ENCODE measurements around the gene NPDC1. TPM values are rescaled to one million over a fixed set of nuclear protein-coding genes. Genes with fewer than 3 reads are reported as not detected.

Gene NPDC1
- total and polyA plus RNA-seq, 3 experiments from 2014 or later, result 24.6 to 38.4 (median 27.5) TPM

Other genes with a start within 250 kb of the NPDC1 start
Only the 30 nearest of the 37 such genes appear.
- 10 to 100 TPM; 12.2 to 12.9 TPM for gene MAMDC4, start 193.8 kb downstream of the NPDC1 start, total RNA-seq
- not detected for gene MAMDC4, start 193.8 kb downstream of the NPDC1 start, polyA plus RNA-seq
- 100 to 1,000 TPM; 354 to 356 TPM for gene EDF1, start 179.9 kb downstream of the NPDC1 start, total RNA-seq
- 476 TPM for gene EDF1, start 179.9 kb downstream of the NPDC1 start, polyA plus RNA-seq
- 10 to 100 TPM; 53.2 to 60.5 TPM for gene TRAF2, start 159.7 kb downstream of the NPDC1 start, total RNA-seq
- 23.1 TPM for gene TRAF2, start 159.7 kb downstream of the NPDC1 start, polyA plus RNA-seq
- 100 to 1,000 TPM; 104 to 105 TPM for gene FBXW5, start 101.4 kb downstream of the NPDC1 start, total RNA-seq
- gene FBXW5, start 101.4 kb downstream of the NPDC1 start, polyA plus RNA-seq, result 163 TPM
- gene C8G, start 100.9 kb downstream of the NPDC1 start, total RNA-seq, result under 1 TPM in 1 of 2 experiments, not detected in 1; 0.96 TPM
- not detected for gene C8G, start 100.9 kb downstream of the NPDC1 start, polyA plus RNA-seq
- gene LCN12, start 93.9 kb downstream of the NPDC1 start, total RNA-seq, result 1 to 10 TPM in 1 of 2 experiments, under 1 TPM in 1; 0.85 to 1.3 TPM
- not detected for gene LCN12, start 93.9 kb downstream of the NPDC1 start, polyA plus RNA-seq
- gene PTGDS, start 68.7 kb downstream of the NPDC1 start, total RNA-seq, result under 1 TPM; 0.24 to 0.49 TPM
- 5.5 TPM for gene PTGDS, start 68.7 kb downstream of the NPDC1 start, polyA plus RNA-seq
- gene LCNL1, start 63.2 kb downstream of the NPDC1 start, total RNA-seq, result under 1 TPM; 0.20 to 0.22 TPM
- 0.16 TPM for gene LCNL1, start 63.2 kb downstream of the NPDC1 start, polyA plus RNA-seq
- 10 to 100 TPM; 78.4 to 82.2 TPM for gene PAXX, start 53.8 kb downstream of the NPDC1 start, total RNA-seq
- 156 TPM for gene PAXX, start 53.8 kb downstream of the NPDC1 start, polyA plus RNA-seq
- 1 to 10 TPM; 3.4 to 4.1 TPM for gene CLIC3, start 49.6 kb downstream of the NPDC1 start, total RNA-seq
- gene CLIC3, start 49.6 kb downstream of the NPDC1 start, polyA plus RNA-seq, result 52.1 TPM
- 10 to 100 TPM; 15.9 to 20.7 TPM for gene ABCA2, start 17.9 kb downstream of the NPDC1 start, total RNA-seq
- gene ABCA2, start 17.9 kb downstream of the NPDC1 start, polyA plus RNA-seq, result 20.2 TPM
- gene FUT7, start 14.1 kb downstream of the NPDC1 start, total RNA-seq, result under 1 TPM; 0.57 to 0.82 TPM
- 28.7 TPM for gene FUT7, start 14.1 kb downstream of the NPDC1 start, polyA plus RNA-seq
- gene ENTPD2, start 7.9 kb upstream of the NPDC1 start, total RNA-seq, result not detected
- gene ENTPD2, start 7.9 kb upstream of the NPDC1 start, polyA plus RNA-seq, result not detected
- gene SAPCD2, start 24.4 kb upstream of the NPDC1 start, total RNA-seq, result 10 to 100 TPM; 11.5 to 12.7 TPM
- gene SAPCD2, start 24.4 kb upstream of the NPDC1 start, polyA plus RNA-seq, result 0.15 TPM
- 10 to 100 TPM; 15.3 to 15.5 TPM for gene UAP1L1, start 31.3 kb upstream of the NPDC1 start, total RNA-seq
- gene UAP1L1, start 31.3 kb upstream of the NPDC1 start, polyA plus RNA-seq, result 4.6 TPM
- gene MAN1B1, start 40.8 kb upstream of the NPDC1 start, total RNA-seq, result 10 to 100 TPM; 31.9 to 32.7 TPM
- 39.3 TPM for gene MAN1B1, start 40.8 kb upstream of the NPDC1 start, polyA plus RNA-seq
- gene DPP7, start 68.6 kb upstream of the NPDC1 start, total RNA-seq, result 100 to 1,000 TPM; 294 to 308 TPM
- gene DPP7, start 68.6 kb upstream of the NPDC1 start, polyA plus RNA-seq, result 158 TPM
- not detected for gene GRIN1, start 93.0 kb upstream of the NPDC1 start, total RNA-seq
- not detected for gene GRIN1, start 93.0 kb upstream of the NPDC1 start, polyA plus RNA-seq
- gene LRRC26, start 123.9 kb upstream of the NPDC1 start, total RNA-seq, result not detected
- not detected for gene LRRC26, start 123.9 kb upstream of the NPDC1 start, polyA plus RNA-seq
- not detected for gene TMEM210, start 125.9 kb upstream of the NPDC1 start, total RNA-seq
- gene TMEM210, start 125.9 kb upstream of the NPDC1 start, polyA plus RNA-seq, result not detected
- 10 to 100 TPM; 50.2 to 57.0 TPM for gene ANAPC2, start 142.4 kb upstream of the NPDC1 start, total RNA-seq
- 5.4 TPM for gene ANAPC2, start 142.4 kb upstream of the NPDC1 start, polyA plus RNA-seq
- gene SSNA1, start 142.5 kb upstream of the NPDC1 start, total RNA-seq, result 100 to 1,000 TPM; 114 to 118 TPM
- 138 TPM for gene SSNA1, start 142.5 kb upstream of the NPDC1 start, polyA plus RNA-seq
- gene TPRN, start 154.6 kb upstream of the NPDC1 start, total RNA-seq, result 10 to 100 TPM; 14.1 to 15.1 TPM
- 0.76 TPM for gene TPRN, start 154.6 kb upstream of the NPDC1 start, polyA plus RNA-seq
- 10 to 100 TPM; 51.5 to 53.9 TPM for gene TMEM203, start 159.5 kb upstream of the NPDC1 start, total RNA-seq
- 134 TPM for gene TMEM203, start 159.5 kb upstream of the NPDC1 start, polyA plus RNA-seq
- gene NDOR1, start 159.5 kb upstream of the NPDC1 start, total RNA-seq, result 10 to 100 TPM; 45.1 to 47.4 TPM
- gene NDOR1, start 159.5 kb upstream of the NPDC1 start, polyA plus RNA-seq, result 9.9 TPM
- 1 to 10 TPM; 2.7 to 3.3 TPM for gene RNF208, start 176.1 kb upstream of the NPDC1 start, total RNA-seq
- not detected for gene RNF208, start 176.1 kb upstream of the NPDC1 start, polyA plus RNA-seq
- gene CYSRT1, start 179.0 kb upstream of the NPDC1 start, total RNA-seq, result under 1 TPM; 0.58 to 0.66 TPM
- gene CYSRT1, start 179.0 kb upstream of the NPDC1 start, polyA plus RNA-seq, result 0.32 TPM
- gene RNF224, start 181.3 kb upstream of the NPDC1 start, total RNA-seq, result not detected
- not detected for gene RNF224, start 181.3 kb upstream of the NPDC1 start, polyA plus RNA-seq
- not detected for gene SLC34A3, start 184.7 kb upstream of the NPDC1 start, total RNA-seq
- not detected for gene SLC34A3, start 184.7 kb upstream of the NPDC1 start, polyA plus RNA-seq
- gene TUBB4B, start 195.1 kb upstream of the NPDC1 start, total RNA-seq, result 100 to 1,000 TPM; 322 to 331 TPM
- 64.6 TPM for gene TUBB4B, start 195.1 kb upstream of the NPDC1 start, polyA plus RNA-seq